Urinary bladder (tissue), 4 donors: ENCODE results near the gene NEURL2. TPM values are rescaled to one million over a fixed set of nuclear protein-coding genes. Genes with fewer than 3 reads are reported as not detected.

Experiments used
- DNase-seq: peaks from one replicate; pipeline ENCODE4 v3.0.0-alpha.2; 2015; ENCODE audit errors: extremely low spot score
- H3K27ac ChIP-seq: one replicate; pipeline ENCODE4 v1.5.1; 2013; ENCODE audit warnings: low read depth, mild to moderate bottlenecking, moderate library complexity
- H3K36me3 ChIP-seq: one replicate; pipeline ENCODE4 v1.6.1; 2013; ENCODE audit warnings: mild to moderate bottlenecking, moderate library complexity; ENCODE audit not compliant: insufficient read depth
- H3K4me1 ChIP-seq: one replicate; pipeline ENCODE4 v1.6.1; 2013; ENCODE audit warnings: mild to moderate bottlenecking, moderate library complexity; ENCODE audit not compliant: insufficient read depth
- H3K4me3 ChIP-seq: one replicate; pipeline ENCODE4 v1.5.1; 2013; ENCODE audit warnings: low read depth, low read length
- WGBS: extraction: QIAGEN DNeasy Blood & Tissue Kit; methylation state at CpG from one replicate; pipeline ENCODE4 v1.1.7; 2013; 5-methylcytosine and 5-hydroxymethylcytosine counted together
- polyA plus RNA-seq: library from polyadenylated mRNA; stranded (reverse); fragments of 200-250 nt; gene quantifications from one replicate; pipeline ENCODE4 v1.2.3, GENCODE V29; 2013
- total RNA-seq: library from RNA; depleted of rRNA; stranded (reverse); fragments of >200 nt; gene quantifications from one replicate; pipeline ENCODE4 v1.2.3, GENCODE V29; 2014
- donor health status: healthy with polysubstance abuse.
- donor health status: healthy.

Gene NEURL2
- total and polyA plus RNA-seq, 2 donors = 4.8 to 11.7 TPM

GRCh38 chr20:45861221-45862075, 29.6 kb downstream of the NEURL2 start:
- WGBS = 91% methylated on average over 7 of the region's 7 CpGs
- DNase-seq = no peak
- H3K4me1 ChIP-seq = no peaks in the 10 kb centered on the region
- H3K36me3 ChIP-seq = no peaks in the 10 kb centered on the region
- no peak overlapping the region for H3K27ac ChIP-seq
- H3K4me3 ChIP-seq = no peak overlapping the region

GRCh38 chr20:45860560-45861220, 30.3 kb downstream of the NEURL2 start:
- H3K4me3 ChIP-seq = no peak overlapping the region
- H3K4me1 ChIP-seq = no peaks in the 10 kb centered on the region
- H3K36me3 ChIP-seq = no peaks in the 10 kb centered on the region
- DNase-seq = no peak
- no peak overlapping the region for H3K27ac ChIP-seq
- 69% methylated on average over 7 of the region's 7 CpGs for WGBS

GRCh38 chr20:45859916-45860315, 31.1 kb downstream of the NEURL2 start:
- 90% methylated on average over 5 of the region's 5 CpGs for WGBS
- DNase-seq = no peak

GRCh38 chr20:45857882-45858216, 33.2 kb downstream of the NEURL2 start:
- H3K4me1 ChIP-seq = peaks cover 3% of the 10 kb centered on the region
- 8% methylated on average over 13 of the region's 13 CpGs for WGBS
- no peak for DNase-seq
- H3K4me3 ChIP-seq = peak overlapping the region; percentile 91
- H3K27ac ChIP-seq = peak overlapping the region; percentile 68
- H3K36me3 ChIP-seq = no peaks in the 10 kb centered on the region

More at GRCh38 chr20:45859916-45860315, 31.1 kb downstream of the NEURL2 start:
- no peaks in the 10 kb centered on the region for H3K36me3 ChIP-seq
- H3K27ac ChIP-seq = no peak overlapping the region
- H3K4me3 ChIP-seq = no peak overlapping the region
- peaks cover 2% of the 10 kb centered on the region for H3K4me1 ChIP-seq

- Histone ChIP-seq H3K36me3 (no peaks in the 10 kb centered on the region), H3K27ac (peak within 1 kb of the TSS; percentile 68), H3K4me3 (peak within 1 kb of the TSS; percentile 91), H3K4me1 (peaks cover 3% of the 10 kb centered on the region)
- DNase-seq = peak; percentile 100
- WGBS = under 1% methylated on average over 36 of the region's 36 CpGs
These were observed 33.7 kb downstream of the NEURL2 start, which contains the start of the genes ACOT8 and ZSWIM3 for GRCh38 chr20:45857114-45857881. Gene ACOT8 (minus strand): TSS chr20:45857392. CDS start chr20:45857315, 77 bp downstream. Gene ZSWIM3 (plus strand): TSS chr20:45857614. CDS start chr20:45857826, 212 bp downstream.

- Histone ChIP-seq H3K27ac (no peak overlapping the region), H3K36me3 (no peaks in the 10 kb centered on the region), H3K4me1 (peaks cover 3% of the 10 kb centered on the region), H3K4me3 (no peak overlapping the region)
- DNase-seq = no peak
- WGBS = 65% methylated on average over 2 of the region's 2 CpGs
These were observed 37.5 kb downstream of the NEURL2 start for GRCh38 chr20:45853484-45853883.

- peaks cover 3% of the 10 kb centered on the region for H3K4me1 ChIP-seq
- H3K36me3 ChIP-seq = no peaks in the 10 kb centered on the region
- WGBS = 93% methylated on average over 6 of the region's 6 CpGs
- no peak for DNase-seq
- H3K4me3 ChIP-seq = no peak overlapping the region
- no peak overlapping the region for H3K27ac ChIP-seq
These were observed 38.7 kb downstream of the NEURL2 start for GRCh38 chr20:45852326-45852725.

- DNase-seq = no peak
- peaks cover 3% of the 10 kb centered on the region for H3K4me1 ChIP-seq
- H3K27ac ChIP-seq = no peak overlapping the region
- H3K36me3 ChIP-seq = no peaks in the 10 kb centered on the region
- no peak overlapping the region for H3K4me3 ChIP-seq
These were observed 39.5 kb downstream of the NEURL2 start for GRCh38 chr20:45851501-45851900.

GRCh38 chr20:45850926-45851325, 40.1 kb downstream of the NEURL2 start:
- Histone ChIP-seq H3K4me3 (no peak overlapping the region), H3K36me3 (no peaks in the 10 kb centered on the region), H3K4me1 (peaks cover 3% of the 10 kb centered on the region), H3K27ac (no peak overlapping the region)
- no peak for DNase-seq
- 95% methylated on average over 1 of the region's 1 CpG for WGBS

- no peak overlapping the region for H3K27ac ChIP-seq
- H3K4me1 ChIP-seq = peaks cover 3% of the 10 kb centered on the region
- no peak overlapping the region for H3K4me3 ChIP-seq
- no peak for DNase-seq
- H3K36me3 ChIP-seq = no peaks in the 10 kb centered on the region
- WGBS = 94% methylated on average over 2 of the region's 2 CpGs
These were observed 40.8 kb downstream of the NEURL2 start for GRCh38 chr20:45850238-45850637.

- H3K27ac ChIP-seq = no peak overlapping the region
- no peaks in the 10 kb centered on the region for H3K4me1 ChIP-seq
- 92% methylated on average over 8 of the region's 8 CpGs for WGBS
- no peak overlapping the region for H3K4me3 ChIP-seq
- DNase-seq = no peak
- no peaks in the 10 kb centered on the region for H3K36me3 ChIP-seq
These were observed 41.9 kb downstream of the NEURL2 start for GRCh38 chr20:45848969-45849582.

- WGBS = 95% methylated on average over 8 of the region's 8 CpGs
- Histone ChIP-seq H3K4me1 (no peaks in the 10 kb centered on the region), H3K36me3 (no peaks in the 10 kb centered on the region), H3K4me3 (no peak overlapping the region), H3K27ac (no peak overlapping the region)
- DNase-seq = no peak
These were observed 42.6 kb downstream of the NEURL2 start for GRCh38 chr20:45848421-45848820.

- Histone ChIP-seq H3K27ac (no peak overlapping the region), H3K4me1 (no peaks in the 10 kb centered on the region), H3K36me3 (no peaks in the 10 kb centered on the region), H3K4me3 (no peak overlapping the region)
- DNase-seq = no peak
These were observed 45.6 kb downstream of the NEURL2 start for GRCh38 chr20:45845452-45845851.
